Stimulated activated CD8-positive, alpha-beta memory T cell treated with anti-CD3 and anti-CD28 coated beads, Interleukin-7, amount 100 ng/mL, for 4 hours (primary cell): ENCODE measurements around the gene PGLYRP2.
"Not testable (repeated sequence)": the region's sequence is repeated elsewhere in the genome, so short reads cannot be mapped to it uniquely, and the experiment has no call there.

Experiments used
- DNase-seq, 2 donors: peaks; one replicate each; pipeline ENCODE4 v3.0.0-alpha.2; 2020; ENCODE audit warnings: low read depth in 2 of 2

Gene PGLYRP2

GRCh38 chr19:15487038-15487437 lies 7.7 kb upstream of the PGLYRP2 start:
- no peak for DNase-seq

- not testable (repeated sequence) for DNase-seq
Measured at GRCh38 chr19:15485768-15486167, 6.5 kb upstream of the PGLYRP2 start.

- not testable (repeated sequence) for DNase-seq
Measured at GRCh38 chr19:15480996-15481395, 1.7 kb upstream of the PGLYRP2 start.

GRCh38 chr19:15476325-15476724 lies 3.0 kb downstream of the PGLYRP2 start:
- DNase-seq, result no peak

- no peak for DNase-seq
Measured at GRCh38 chr19:15475611-15476010, 3.7 kb downstream of the PGLYRP2 start.

GRCh38 chr19:15475169-15475568 lies 4.1 kb downstream of the PGLYRP2 start:
- no peak for DNase-seq

- DNase-seq, result not testable (repeated sequence)
Measured at GRCh38 chr19:15473821-15474220, 5.5 kb downstream of the PGLYRP2 start.

- DNase-seq, result no peak
Measured at GRCh38 chr19:15471639-15472101, 7.6 kb downstream of the PGLYRP2 start.

GRCh38 chr19:15469513-15470297 lies 9.6 kb downstream of the PGLYRP2 start:
- no peak for DNase-seq

GRCh38 chr19:15468675-15469512 lies 10.4 kb downstream of the PGLYRP2 start:
- DNase-seq, result no peak

- no peak for DNase-seq
Measured at GRCh38 chr19:15467734-15468214, 11.5 kb downstream of the PGLYRP2 start.

- DNase-seq, result peak; percentile 55 to 65
Measured at GRCh38 chr19:15466851-15467733, 12.2 kb downstream of the PGLYRP2 start.

- DNase-seq, result peak; percentile 45 to 63
Measured at GRCh38 chr19:15464394-15465385, 14.6 kb downstream of the PGLYRP2 start, which contains the start of gene RASAL3. Gene RASAL3, minus strand, starts transcription at chr19:15464544. Its CDS starts 186 bp downstream, at chr19:15464358.

- DNase-seq, result peak; percentile 62 to 69
Measured at GRCh38 chr19:15463861-15464371, 15.4 kb downstream of the PGLYRP2 start.

GRCh38 chr19:15461694-15462093 lies 17.6 kb downstream of the PGLYRP2 start:
- no peak for DNase-seq

- DNase-seq, result no peak
Measured at GRCh38 chr19:15457701-15458484, 21.4 kb downstream of the PGLYRP2 start.

GRCh38 chr19:15456871-15457700 lies 22.2 kb downstream of the PGLYRP2 start:
- no peak for DNase-seq

- no peak for DNase-seq
Measured at GRCh38 chr19:15456441-15456840, 22.9 kb downstream of the PGLYRP2 start.
